Inferior parietal cortex (tissue), 1 donor: ENCODE measurements around the gene CC2D1A.

Source experiments
- DNase-seq: peaks from one replicate; pipeline ENCODE4 v3.0.0-alpha.2; 2016; ENCODE audit errors: extremely low spot score

The CC2D1A gene

DNA sequence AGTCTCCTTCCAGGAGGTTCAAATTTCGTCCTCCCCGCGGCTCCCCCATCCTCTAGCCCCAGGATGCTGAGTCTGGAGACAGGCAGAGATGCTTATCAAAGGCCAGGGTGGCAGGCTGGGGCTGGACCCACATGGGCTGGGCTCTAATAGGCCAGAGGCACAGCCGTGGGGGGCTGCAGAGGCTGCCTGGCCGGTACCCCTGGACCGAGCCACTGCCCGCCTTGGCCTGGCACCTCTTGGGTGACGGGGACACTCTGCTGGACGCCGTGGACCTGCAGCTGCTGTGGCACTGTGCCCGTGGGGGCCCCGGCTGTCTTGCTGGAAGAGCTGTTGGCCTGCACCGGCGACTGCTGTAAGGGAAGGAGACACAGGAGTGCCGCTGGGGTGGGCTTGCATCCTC is 74.3 kb downstream of the CC2D1A start:
- DNase-seq, result no peak
